Amniotic epithelial cell (primary cell): ENCODE measurements around the gene OOSP3.
"Not testable (repeated sequence)": the region's sequence is repeated elsewhere in the genome, so short reads cannot be mapped to it uniquely, and the experiment has no call there.

ENCODE experiments used
- DNase-seq: peaks from one replicate; pipeline ENCODE4 v3.0.0-alpha.2; 2010; ENCODE audit warnings: low read depth

The OOSP3 gene

GRCh38 chr11:59878575-59878974, at the start of gene OOSP3:
TSS of gene OOSP3 (plus strand) at chr11:59878782. CDS start at chr11:59878809, 27 bp downstream.
- DNase-seq: no peak

- no peak for DNase-seq
Measured at GRCh38 chr11:59829358-59829757, 49.2 kb upstream of the OOSP3 start.

GRCh38 chr11:59833602-59834001, 45.0 kb upstream of the OOSP3 start:
- no peak for DNase-seq

- no peak for DNase-seq
Measured at GRCh38 chr11:59839615-59840014, 39.0 kb upstream of the OOSP3 start.

GRCh38 chr11:59841514-59841913, 37.1 kb upstream of the OOSP3 start:
- no peak for DNase-seq

GRCh38 chr11:59842316-59842715, 36.3 kb upstream of the OOSP3 start:
- no peak for DNase-seq

- no peak for DNase-seq
Measured at GRCh38 chr11:59845399-59845798, 33.2 kb upstream of the OOSP3 start, which contains the start of gene CBLIF. TSS of gene CBLIF (minus strand) at chr11:59845499. CDS start at chr11:59845453, 46 bp downstream.

GRCh38 chr11:59846556-59846955, 32.0 kb upstream of the OOSP3 start:
- DNase-seq: no peak

- DNase-seq: no peak
Measured at GRCh38 chr11:59847626-59848025, 31.0 kb upstream of the OOSP3 start.

- not testable (repeated sequence) for DNase-seq
Measured at GRCh38 chr11:59848439-59848838, 30.1 kb upstream of the OOSP3 start.

GRCh38 chr11:59849129-59849528, 29.5 kb upstream of the OOSP3 start:
- DNase-seq: no peak

- DNase-seq: not testable (repeated sequence)
Measured at GRCh38 chr11:59849551-59849950, 29.0 kb upstream of the OOSP3 start.

GRCh38 chr11:59851416-59851815, 27.2 kb upstream of the OOSP3 start:
- DNase-seq: not testable (repeated sequence)

GRCh38 chr11:59854871-59855270, 23.7 kb upstream of the OOSP3 start:
- no peak for DNase-seq

- no peak for DNase-seq
Measured at GRCh38 chr11:59857439-59858434, 20.8 kb upstream of the OOSP3 start.

GRCh38 chr11:59859673-59860072, 18.9 kb upstream of the OOSP3 start:
- no peak for DNase-seq

GRCh38 chr11:59862252-59862651, 16.3 kb upstream of the OOSP3 start:
- no peak for DNase-seq

GRCh38 chr11:59865031-59865430, 13.6 kb upstream of the OOSP3 start:
- no peak for DNase-seq

- peak; percentile 19 for DNase-seq
Measured at GRCh38 chr11:59866397-59866796, 12.2 kb upstream of the OOSP3 start, which contains the start of gene TCN1. TSS of gene TCN1 (minus strand) at chr11:59866487. CDS start at chr11:59866470, 17 bp downstream.

- DNase-seq: no peak
Measured at GRCh38 chr11:59866836-59867235, 11.7 kb upstream of the OOSP3 start.

GRCh38 chr11:59867946-59868345, 10.6 kb upstream of the OOSP3 start:
- DNase-seq: no peak

- no peak for DNase-seq
Measured at GRCh38 chr11:59872076-59872475, 6.5 kb upstream of the OOSP3 start.

GRCh38 chr11:59875856-59876519, 2.6 kb upstream of the OOSP3 start:
- DNase-seq: no peak
